BLaER1 treated with 17β-estradiol and CSF1 and Interleukin-3, amounts not matched to agents 10 nM and 100 nM (cell line): Measurements from ENCODE around the gene AAMDC.

Experiments
- H3K27ac ChIP-seq, 11 experiments: shearing (Covaris generic); formaldehyde crosslinking; 2 replicates each; pipeline ENCODE4 v1.8.1; 2022
- H3K27me3 ChIP-seq, 11 experiments: shearing (Covaris generic); formaldehyde crosslinking; 2 replicates each; pipeline ENCODE4 v1.8.1; 2022
- H3K36me3 ChIP-seq, 11 experiments: shearing (Covaris generic); formaldehyde crosslinking; 2 replicates each; pipeline ENCODE4 v1.8.1; 2022
- H3K4me1 ChIP-seq, 10 experiments: shearing (Covaris generic); formaldehyde crosslinking; 2 replicates each; pipeline ENCODE4 v1.8.1; 2022
- H3K4me2 ChIP-seq, 11 experiments: shearing (Covaris generic); formaldehyde crosslinking; 2 replicates each; pipeline ENCODE4 v1.8.1; 2022
- H3K4me3 ChIP-seq, 10 experiments: shearing (Covaris generic); formaldehyde crosslinking; 2 replicates each; pipeline ENCODE4 v1.8.1; 2022
- H3K9ac ChIP-seq, 11 experiments: shearing (Covaris generic); formaldehyde crosslinking; 2 replicates each; pipeline ENCODE4 v1.8.1; 2022
- H3K9me3 ChIP-seq, 11 experiments: shearing (Covaris generic); formaldehyde crosslinking; replicated peaks in 1 of 11; 2 replicates each; pipeline ENCODE4 v1.8.1; 2022
- H4K20me1 ChIP-seq, 11 experiments: shearing (Covaris generic); formaldehyde crosslinking; 2 replicates each; pipeline ENCODE4 v1.8.1; 2022
- Cebpa-rat ChIP-seq, 11 experiments: shearing (Covaris generic); IDR thresholded peaks; 2 replicates each; pipeline ENCODE4 v1.8.1; 2022

The AAMDC gene

DNA sequence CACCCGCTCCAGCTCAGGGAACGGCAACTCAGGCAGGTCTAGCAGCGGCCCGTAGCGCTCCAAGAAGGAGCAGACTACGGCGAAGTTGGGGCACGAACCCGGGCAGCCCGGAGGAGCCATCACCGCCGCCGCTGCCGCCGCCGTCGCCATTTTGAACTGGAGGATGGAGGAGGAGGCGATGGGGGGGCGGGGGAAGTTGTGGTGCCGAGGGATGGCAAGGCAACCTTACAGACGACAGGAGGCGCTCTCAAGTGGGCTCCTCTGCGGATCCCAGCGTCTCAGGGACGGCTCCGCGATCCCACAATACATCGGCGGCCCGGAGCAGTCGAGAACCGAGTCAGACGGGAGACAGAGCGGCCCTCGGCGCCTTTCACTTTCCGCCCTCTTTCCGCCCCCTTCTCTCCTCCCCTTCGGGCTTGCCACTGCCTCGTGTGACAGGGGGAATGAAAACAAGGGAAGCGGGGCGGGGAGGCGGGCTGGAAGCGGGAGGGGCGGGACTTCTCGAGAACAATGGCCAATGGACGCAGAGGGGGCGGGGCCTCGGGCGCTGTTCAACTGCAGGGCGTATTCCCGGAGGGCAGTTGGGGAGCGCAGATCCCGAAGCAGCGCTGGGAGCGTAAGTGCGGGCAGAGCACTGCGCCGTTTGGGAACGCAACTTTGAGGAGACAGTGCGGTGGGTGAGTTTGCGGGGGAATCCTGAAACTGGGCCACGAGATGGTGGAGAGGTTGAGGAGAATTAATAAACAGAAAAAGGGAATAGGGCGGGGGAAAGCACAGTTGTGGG lies at the start of gene AAMDC, which contains the start of gene RSF1:
TSS of gene AAMDC (plus strand) at position 580 of the 784 bp plus-strand sequence. CDS start 21,353 bp downstream, outside the sequence.
TSS of gene RSF1 (minus strand) at position 158 of the 784 bp plus-strand sequence. CDS start at position 150, 8 bp downstream.
- Histone ChIP-seq H3K27ac (peak within 1 kb of the TSS; percentile 78 to 98 (median 96)), H3K27me3 (peaks cover 0 to 17% (median 9%) of the 10 kb centered on the region in 11 experiments; a peak in 11 of 22 replicates), H3K4me2 (peak within 1 kb of the TSS; percentile 89 to 99 (median 96)), H4K20me1 (peaks cover 23 to 43% (median 36%) of the 10 kb centered on the region in 11 experiments), H3K9ac (peak within 1 kb of the TSS; percentile 93 to 99 (median 98)), H3K9me3 (peaks cover 0 to 5% (median under 1%) of the 10 kb centered on the region in 11 experiments; a peak in 6 of 22 replicates), H3K4me3 (peak within 1 kb of the TSS; percentile 95 to 100 (median 100)), H3K4me1 (peaks cover 20 to 51% (median 27%) of the 10 kb centered on the region in 10 experiments), H3K36me3 (peaks cover 0 to 24% (median 11%) of the 10 kb centered on the region in 11 experiments; a peak in 10 of 22 replicates)
- TF ChIP-seq Cebpa-rat (IDR thresholded peaks at IDR 0.05) = no peak

DNA sequence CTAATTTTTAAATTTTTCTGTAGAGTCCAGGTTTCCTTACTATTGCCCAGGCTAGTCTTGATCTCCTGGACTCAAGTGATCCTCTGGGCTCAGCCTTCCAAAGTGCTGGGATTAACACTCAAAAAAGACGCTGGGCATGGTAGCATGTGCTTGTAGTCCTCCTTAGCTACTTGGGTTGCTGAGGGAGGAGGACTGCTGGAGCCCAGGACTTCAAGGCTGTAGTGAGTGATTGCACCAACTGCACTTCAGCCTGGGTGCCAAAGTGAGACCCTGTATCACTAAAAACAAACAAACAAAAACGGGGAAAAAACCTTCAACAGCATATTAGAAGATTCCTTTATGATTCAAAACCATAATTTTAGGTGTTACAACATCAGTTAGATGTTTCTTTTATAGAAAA lies 45.0 kb upstream of the AAMDC start:
- no peaks in the 10 kb centered on the region for H3K27me3 ChIP-seq
- H3K27ac ChIP-seq = no peak overlapping the region
- 0 out of 22 replicates have a peak overlapping the region, but pooled peaks of 1 of the 11 experiments have one; percentile 4 for H3K9ac ChIP-seq
- no peak overlapping the region for H3K4me3 ChIP-seq
- H3K36me3 ChIP-seq = peaks cover 2 to 30% (median 14%) of the 10 kb centered on the region in 11 experiments; a peak in 15 of 22 replicates
- H4K20me1 ChIP-seq = peaks cover 81 to 98% (median 94%) of the 10 kb centered on the region in 11 experiments
- no peak for TF ChIP-seq Cebpa-rat (IDR thresholded peaks at IDR 0.05)
- peaks cover 4 to 24% (median 14%) of the 10 kb centered on the region in 10 experiments; a peak in 18 of 20 replicates for H3K4me1 ChIP-seq
- H3K9me3 ChIP-seq = no peaks in the 10 kb centered on the region
- no peak overlapping the region for H3K4me2 ChIP-seq

DNA sequence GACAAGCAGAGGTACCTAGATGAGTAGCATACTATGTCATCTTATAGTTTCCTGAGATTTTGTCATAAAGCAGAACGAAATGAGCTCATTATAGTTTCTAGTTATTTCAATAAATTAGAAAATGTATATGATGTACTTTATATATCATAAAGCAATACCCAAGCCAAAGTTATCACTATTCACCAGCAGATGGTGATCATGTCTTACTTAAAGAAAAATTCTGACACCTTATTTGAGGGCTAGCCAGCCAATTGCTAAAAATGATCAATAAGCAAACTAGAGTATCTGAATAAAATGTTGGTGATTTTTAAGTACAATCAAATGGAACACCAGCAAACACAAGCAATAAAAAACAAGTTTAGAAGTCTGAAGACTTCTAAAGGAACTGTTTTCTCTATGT lies 44.5 kb upstream of the AAMDC start:
- H4K20me1 ChIP-seq = peaks cover 81 to 98% (median 94%) of the 10 kb centered on the region in 11 experiments
- no peaks in the 10 kb centered on the region for H3K27me3 ChIP-seq
- no peak overlapping the region for H3K9ac ChIP-seq
- no peak overlapping the region for H3K4me3 ChIP-seq
- peaks cover 5 to 35% (median 18%) of the 10 kb centered on the region in 11 experiments; a peak in 15 of 22 replicates for H3K36me3 ChIP-seq
- no peak overlapping the region for H3K4me2 ChIP-seq
- TF ChIP-seq Cebpa-rat (IDR thresholded peaks at IDR 0.05) = no peak
- H3K9me3 ChIP-seq = no peaks in the 10 kb centered on the region
- H3K4me1 ChIP-seq = peaks cover 4 to 19% (median 9%) of the 10 kb centered on the region in 10 experiments; a peak in 18 of 20 replicates
- H3K27ac ChIP-seq = no peak overlapping the region

GRCh38 chr11:77778118-77778517 lies 42.8 kb upstream of the AAMDC start:
- peaks cover 0 to 23% (median 2%) of the 10 kb centered on the region in 10 experiments; a peak in 13 of 20 replicates for H3K4me1 ChIP-seq
- no peak overlapping the region for H3K4me2 ChIP-seq
- peaks cover 76 to 98% (median 94%) of the 10 kb centered on the region in 11 experiments for H4K20me1 ChIP-seq
- no peaks in the 10 kb centered on the region for H3K27me3 ChIP-seq
- H3K27ac ChIP-seq = no peak overlapping the region
- no peak overlapping the region for H3K4me3 ChIP-seq
- TF ChIP-seq Cebpa-rat (IDR thresholded peaks at IDR 0.05) = no peak
- no peak overlapping the region for H3K9ac ChIP-seq
- no peaks in the 10 kb centered on the region for H3K9me3 ChIP-seq
- H3K36me3 ChIP-seq = peaks cover 10 to 45% (median 21%) of the 10 kb centered on the region in 11 experiments; a peak in 19 of 22 replicates

- Histone ChIP-seq H3K36me3 (peaks cover 10 to 45% (median 21%) of the 10 kb centered on the region in 11 experiments; a peak in 19 of 22 replicates), H3K4me3 (no peak overlapping the region), H3K4me1 (peaks cover 0 to 27% (median 6%) of the 10 kb centered on the region in 10 experiments; a peak in 15 of 20 replicates), H3K9me3 (no peaks in the 10 kb centered on the region), H3K27me3 (no peaks in the 10 kb centered on the region), H3K27ac (no peak overlapping the region), H3K9ac (no peak overlapping the region), H3K4me2 (no peak overlapping the region), H4K20me1 (peaks cover 80 to 98% (median 94%) of the 10 kb centered on the region in 11 experiments)
- TF ChIP-seq Cebpa-rat (IDR thresholded peaks at IDR 0.05) = no peak
These were observed 42.4 kb upstream of the AAMDC start for GRCh38 chr11:77778549-77778948.

- H3K4me2 ChIP-seq = no peak overlapping the region
- H3K4me1 ChIP-seq = peaks cover 0 to 40% (median 9%) of the 10 kb centered on the region in 10 experiments; a peak in 15 of 20 replicates
- H3K9me3 ChIP-seq = no peaks in the 10 kb centered on the region
- H3K4me3 ChIP-seq = no peak overlapping the region
- H3K9ac ChIP-seq = no peak overlapping the region
- peaks cover 84 to 98% (median 95%) of the 10 kb centered on the region in 11 experiments for H4K20me1 ChIP-seq
- TF ChIP-seq Cebpa-rat (IDR thresholded peaks at IDR 0.05) = no peak
- no peak overlapping the region for H3K27ac ChIP-seq
- H3K27me3 ChIP-seq = no peaks in the 10 kb centered on the region
- peaks cover 10 to 36% (median 20%) of the 10 kb centered on the region in 11 experiments; a peak in 19 of 22 replicates for H3K36me3 ChIP-seq
These were observed 41.0 kb upstream of the AAMDC start for GRCh38 chr11:77779935-77780334.

DNA sequence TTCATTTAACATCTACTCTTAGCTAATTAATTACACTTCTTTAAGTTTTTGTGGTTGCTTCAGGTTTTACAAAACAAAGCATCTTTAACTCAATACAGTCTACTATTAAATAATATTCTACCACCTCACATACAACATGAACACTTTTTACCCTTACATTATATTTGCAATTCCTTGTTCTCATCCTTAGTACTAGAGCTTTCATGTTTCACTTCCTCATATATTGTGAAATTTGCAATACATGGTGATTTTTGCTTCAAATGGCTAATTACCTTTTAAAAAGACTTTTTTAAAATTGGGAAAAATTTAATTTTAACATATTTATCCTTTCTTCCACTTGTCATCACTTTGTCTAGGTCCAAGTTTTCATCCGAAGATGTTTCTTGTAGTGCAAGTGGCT lies 37.9 kb upstream of the AAMDC start:
- Histone ChIP-seq H4K20me1 (peaks cover 68 to 99% (median 95%) of the 10 kb centered on the region in 11 experiments), H3K27me3 (no peaks in the 10 kb centered on the region), H3K4me3 (no peak overlapping the region), H3K9ac (no peak overlapping the region), H3K4me1 (peaks cover 0 to 40% (median 9%) of the 10 kb centered on the region in 10 experiments; a peak in 15 of 20 replicates), H3K9me3 (no peaks in the 10 kb centered on the region), H3K27ac (no peak overlapping the region), H3K36me3 (peaks cover 0 to 39% (median 16%) of the 10 kb centered on the region in 11 experiments; a peak in 16 of 22 replicates), H3K4me2 (peak overlapping the region in 4 of 11 experiments; percentile 17 to 60 (median 42); a peak in 6 of 22 replicates)
- no peak for TF ChIP-seq Cebpa-rat (IDR thresholded peaks at IDR 0.05)

GRCh38 chr11:77784572-77784971 lies 36.4 kb upstream of the AAMDC start:
- H3K27ac ChIP-seq = no peak overlapping the region
- H3K27me3 ChIP-seq = no peaks in the 10 kb centered on the region
- no peak for TF ChIP-seq Cebpa-rat (IDR thresholded peaks at IDR 0.05)
- H3K4me3 ChIP-seq = no peak overlapping the region
- peaks cover 2 to 48% (median 22%) of the 10 kb centered on the region in 11 experiments; a peak in 20 of 22 replicates for H3K36me3 ChIP-seq
- H3K9ac ChIP-seq = no peak overlapping the region
- H3K4me2 ChIP-seq = no peak overlapping the region
- H3K9me3 ChIP-seq = peaks cover 0 to 7% (median 5%) of the 10 kb centered on the region in 11 experiments; a peak in 17 of 22 replicates
- peaks cover 0 to 30% (median 9%) of the 10 kb centered on the region in 10 experiments; a peak in 15 of 20 replicates for H3K4me1 ChIP-seq
- peaks cover 66 to 100% (median 96%) of the 10 kb centered on the region in 11 experiments for H4K20me1 ChIP-seq
